ENCODE measurements around the gene KLRF2. TPM values are rescaled to one million over a fixed set of nuclear protein-coding genes. Genes with fewer than 3 reads are reported as not detected.

Gene KLRF2
- total RNA-seq, 1 donor from 2014 or later: not detected

DNA sequence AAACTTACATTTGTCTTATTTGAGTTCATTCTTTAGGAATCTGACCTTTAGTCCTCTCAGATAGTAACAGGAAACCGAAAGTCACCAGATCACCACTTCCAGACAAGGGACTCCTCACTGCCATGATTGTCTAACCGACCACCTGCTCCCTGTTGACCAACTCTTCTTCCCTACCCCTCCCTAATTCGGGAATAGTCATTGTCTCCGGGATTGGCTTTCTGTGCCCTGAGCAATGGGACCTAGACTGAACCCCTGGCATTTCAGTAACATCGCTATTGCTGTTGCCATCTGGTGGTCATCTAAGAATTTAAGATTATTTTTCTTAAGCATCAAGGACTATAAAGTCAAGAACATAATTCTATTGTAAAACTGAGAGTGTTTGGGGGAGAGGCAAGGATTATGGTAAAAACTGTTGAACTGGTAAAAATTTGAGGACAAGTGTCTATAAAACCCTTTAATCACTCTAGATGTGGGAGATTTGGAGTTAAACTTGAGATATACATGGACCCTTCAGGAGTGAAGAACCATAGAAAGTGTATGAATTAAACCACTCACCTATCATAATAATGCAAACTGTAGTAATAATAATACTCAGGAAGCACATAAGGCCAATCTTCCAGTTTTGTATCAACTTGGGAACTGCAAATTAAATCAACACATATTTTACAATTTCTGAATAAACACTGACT is 44.6 kb downstream of the KLRF2 start:
- H3K27ac ChIP-seq: no peak overlapping the region
- peak; percentile 78 for ATAC-seq
- TF ChIP-seq CTCF (IDR thresholded peaks at IDR 0.05): peak; percentile 57
- H3K27me3 ChIP-seq: no peaks in the 10 kb centered on the region
- peak overlapping the region; percentile 25 for H3K4me3 ChIP-seq
- no peaks in the 10 kb centered on the region for H3K36me3 ChIP-seq
- H3K4me1 ChIP-seq: no peaks in the 10 kb centered on the region
- H3K9me3 ChIP-seq: no peaks in the 10 kb centered on the region
- intact Hi-C loops (cut with DNase I): no loop called here
- DNase-seq: no peak

GRCh38 chr12:9926876-9927275 is 45.6 kb downstream of the KLRF2 start:
- no peak for TF ChIP-seq CTCF (IDR thresholded peaks at IDR 0.05)
- H3K27me3 ChIP-seq: no peaks in the 10 kb centered on the region
- no peak overlapping the region for H3K27ac ChIP-seq
- no peaks in the 10 kb centered on the region for H3K9me3 ChIP-seq
- no peak for ATAC-seq
- DNase-seq: no peak
- intact Hi-C loops (cut with DNase I): no loop called here
- H3K4me1 ChIP-seq: no peaks in the 10 kb centered on the region
- no peak overlapping the region for H3K4me3 ChIP-seq
- H3K36me3 ChIP-seq: no peaks in the 10 kb centered on the region

- Histone ChIP-seq H3K27me3 (no peaks in the 10 kb centered on the region), H3K36me3 (no peaks in the 10 kb centered on the region), H3K27ac (no peak overlapping the region), H3K4me3 (no peak overlapping the region), H3K4me1 (no peaks in the 10 kb centered on the region), H3K9me3 (no peaks in the 10 kb centered on the region)
- TF ChIP-seq CTCF (IDR thresholded peaks at IDR 0.05): no peak
- DNase-seq (no peak), ATAC-seq (no peak)
- intact Hi-C loops (cut with DNase I): no loop called here
Measured at GRCh38 chr12:9928607-9929006, 47.3 kb downstream of the KLRF2 start.

DNA sequence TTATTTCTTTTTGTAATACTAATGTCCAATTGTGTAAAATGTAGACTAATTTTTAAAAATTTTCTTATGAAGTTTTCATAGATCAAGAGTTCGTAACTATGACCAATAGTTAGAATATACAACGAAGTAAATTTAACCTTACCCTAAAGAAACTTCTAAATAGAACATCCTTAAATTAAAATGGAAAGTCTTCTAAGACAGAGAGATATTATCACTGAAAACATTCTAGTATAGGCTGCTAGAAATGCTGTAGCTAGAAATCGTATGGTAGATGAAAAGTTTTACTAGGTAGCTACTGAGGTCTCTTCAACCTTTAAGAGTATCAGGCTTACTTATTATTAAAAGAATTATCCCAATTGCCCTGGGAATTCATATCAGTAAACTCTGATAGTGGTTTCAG is 50.0 kb downstream of the KLRF2 start:
- no peak for ATAC-seq
- intact Hi-C loops (cut with DNase I): no loop called here
- no peak for DNase-seq
- H3K9me3 ChIP-seq: no peaks in the 10 kb centered on the region
- H3K27me3 ChIP-seq: no peaks in the 10 kb centered on the region
- H3K4me3 ChIP-seq: no peak overlapping the region
- H3K4me1 ChIP-seq: no peaks in the 10 kb centered on the region
- no peak overlapping the region for H3K27ac ChIP-seq
- TF ChIP-seq CTCF (IDR thresholded peaks at IDR 0.05): no peak
- no peaks in the 10 kb centered on the region for H3K36me3 ChIP-seq

- intact Hi-C loops (cut with DNase I): no loop called here
- TF ChIP-seq CTCF (IDR thresholded peaks at IDR 0.05): no peak
- H3K4me3 ChIP-seq: no peak within 1 kb of the TSS
- no peaks in the 10 kb centered on the region for H3K27me3 ChIP-seq
- H3K9me3 ChIP-seq: no peaks in the 10 kb centered on the region
- ATAC-seq (no peak), DNase-seq (no peak)
- no peaks in the 10 kb centered on the region for H3K36me3 ChIP-seq
- no peaks in the 10 kb centered on the region for H3K4me1 ChIP-seq
- H3K27ac ChIP-seq: no peak within 1 kb of the TSS
Measured at GRCh38 chr12:9932270-9932669, 51.0 kb downstream of the KLRF2 start, which contains the start of gene CLEC2A. CLEC2A (minus strand) TSS chr12:9932370; CDS start chr12:9932329, 41 bp downstream.

DNA sequence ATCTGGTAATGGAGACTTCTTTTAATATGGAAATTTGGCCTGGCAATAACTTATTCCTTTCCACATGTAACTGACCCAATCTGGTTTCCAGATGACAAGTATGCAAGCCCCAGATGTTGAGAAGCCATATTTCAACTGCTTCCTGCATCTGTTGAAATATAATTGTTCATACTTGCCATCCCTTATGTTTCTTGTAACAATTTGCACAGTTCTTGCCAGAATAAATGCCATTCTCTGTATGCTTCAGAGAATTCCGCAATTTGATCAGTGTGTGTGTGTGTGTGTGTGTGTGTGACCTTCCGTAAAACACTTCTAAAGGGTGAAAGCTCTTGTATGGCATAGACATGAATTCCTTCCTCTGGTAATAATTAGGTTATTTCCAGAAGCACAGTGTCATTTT is 52.7 kb downstream of the KLRF2 start:
- H3K9me3 ChIP-seq: no peaks in the 10 kb centered on the region
- no peaks in the 10 kb centered on the region for H3K36me3 ChIP-seq
- TF ChIP-seq CTCF (IDR thresholded peaks at IDR 0.05): no peak
- H3K27me3 ChIP-seq: no peaks in the 10 kb centered on the region
- H3K4me3 ChIP-seq: no peak overlapping the region
- no peak for ATAC-seq
- H3K4me1 ChIP-seq: no peaks in the 10 kb centered on the region
- no peak for DNase-seq
- intact Hi-C loops (cut with DNase I): no loop called here
- H3K27ac ChIP-seq: no peak overlapping the region

Data from upper lobe of right lung (tissue), 1 donor.